NCI-H460 (cell line): ENCODE results near the gene UNKL. TPM values are rescaled to one million over a fixed set of nuclear protein-coding genes. Genes with fewer than 3 reads are reported as not detected.
A peak's percentile ranks its signal among the peaks of the same experiment; 100 is the strongest.

Source experiments
- DNase-seq: peaks from one replicate; pipeline ENCODE4 v3.0.0-alpha.2; 2016; ENCODE audit warnings: low read depth; ENCODE audit errors: extremely low read depth
- polyA plus RNA-seq: library from polyadenylated mRNA; depleted of rRNA; stranded (reverse); fragments of >200 nt; gene quantifications from 2 replicates; pipeline ENCODE4 v1.2.3, GENCODE V29; 2014; cell fraction: nucleus; rRNA removed
- total RNA-seq: library from RNA; depleted of rRNA; stranded (reverse); fragments of >200 nt; shearing (Covaris generic); gene quantifications from 2 replicates; pipeline ENCODE4 v1.2.3, GENCODE V29; 2014; rRNA removed

The UNKL gene
- total RNA-seq: 29.2 and 31.0 TPM in 2 replicates
- polyA plus RNA-seq: 204 and 207 TPM in 2 replicates

GRCh38 chr16:1414532-1415260, at the start of gene UNKL:
TSS of gene UNKL (minus strand) at chr16:1414704. CDS start at chr16:1414691, 13 bp downstream.
- DNase-seq: peak; percentile 51

GRCh38 chr16:1461146-1461545, 46.6 kb upstream of the UNKL start:
- no peak for DNase-seq

- DNase-seq: no peak
Observed at GRCh38 chr16:1460602-1461138, 46.2 kb upstream of the UNKL start.

- DNase-seq: no peak
Observed at GRCh38 chr16:1459967-1460366, 45.5 kb upstream of the UNKL start.

- no peak for DNase-seq
Observed at GRCh38 chr16:1458977-1459341, 44.5 kb upstream of the UNKL start.

GRCh38 chr16:1458336-1458976, 44.0 kb upstream of the UNKL start:
- DNase-seq: no peak

- no peak for DNase-seq
Observed at GRCh38 chr16:1457489-1458245, 43.2 kb upstream of the UNKL start.

GRCh38 chr16:1456951-1457350, 42.4 kb upstream of the UNKL start:
- DNase-seq: no peak

GRCh38 chr16:1455190-1456171, 41.0 kb upstream of the UNKL start:
- DNase-seq: no peak

GRCh38 chr16:1454561-1454960, 40.1 kb upstream of the UNKL start:
- no peak for DNase-seq

- DNase-seq: no peak
Observed at GRCh38 chr16:1453316-1453715, 38.8 kb upstream of the UNKL start.

GRCh38 chr16:1452530-1452929, 38.0 kb upstream of the UNKL start:
- no peak for DNase-seq

GRCh38 chr16:1451702-1452392, 37.3 kb upstream of the UNKL start:
- no peak for DNase-seq

- no peak for DNase-seq
Observed at GRCh38 chr16:1450841-1451240, 36.3 kb upstream of the UNKL start.

GRCh38 chr16:1450218-1450617, 35.7 kb upstream of the UNKL start:
- no peak for DNase-seq

- DNase-seq: no peak
Observed at GRCh38 chr16:1449201-1449788, 34.8 kb upstream of the UNKL start.

GRCh38 chr16:1448536-1449116, 34.1 kb upstream of the UNKL start:
- no peak for DNase-seq

- DNase-seq: no peak
Observed at GRCh38 chr16:1447965-1448364, 33.5 kb upstream of the UNKL start.
